GM18526 (cell line): ENCODE data around the gene JMJD1C.

Source experiments
- POLR2A ChIP-seq: IDR thresholded peaks from 3 replicates; pipeline ENCODE4 v1.6.1; 2011; ENCODE audit not compliant: insufficient read length; ENCODE audit errors: extremely low read depth

The JMJD1C gene

GRCh38 chr10:63236113-63236935 is 229.5 kb downstream of the JMJD1C start:
- no peak for TF ChIP-seq POLR2A

- no peak for TF ChIP-seq POLR2A
Observed at GRCh38 chr10:63229161-63229560, 236.6 kb downstream of the JMJD1C start.

GRCh38 chr10:63228237-63228636 is 237.5 kb downstream of the JMJD1C start:
- no peak for TF ChIP-seq POLR2A

GRCh38 chr10:63227207-63227895 is 238.4 kb downstream of the JMJD1C start:
- TF ChIP-seq POLR2A, result no peak

GRCh38 chr10:63224241-63224640 is 241.5 kb downstream of the JMJD1C start:
- TF ChIP-seq POLR2A, result no peak

GRCh38 chr10:63221950-63222349 is 243.8 kb downstream of the JMJD1C start:
- no peak for TF ChIP-seq POLR2A

- no peak for TF ChIP-seq POLR2A
Observed at GRCh38 chr10:63219749-63220148, 246.0 kb downstream of the JMJD1C start.

- TF ChIP-seq POLR2A, result no peak
Observed at GRCh38 chr10:63217120-63217605, 248.6 kb downstream of the JMJD1C start.

GRCh38 chr10:63214571-63214970 is 251.2 kb downstream of the JMJD1C start:
- no peak for TF ChIP-seq POLR2A

- no peak for TF ChIP-seq POLR2A
Observed at GRCh38 chr10:63213489-63213888, 252.3 kb downstream of the JMJD1C start.

- no peak for TF ChIP-seq POLR2A
Observed at GRCh38 chr10:63210611-63211196, 255.1 kb downstream of the JMJD1C start.

GRCh38 chr10:63209705-63210104 is 256.1 kb downstream of the JMJD1C start:
- no peak for TF ChIP-seq POLR2A

GRCh38 chr10:63208986-63209385 is 256.8 kb downstream of the JMJD1C start:
- no peak for TF ChIP-seq POLR2A

- TF ChIP-seq POLR2A, result no peak
Observed at GRCh38 chr10:63206997-63207811, 258.6 kb downstream of the JMJD1C start.

- TF ChIP-seq POLR2A, result no peak
Observed at GRCh38 chr10:63206576-63206975, 259.2 kb downstream of the JMJD1C start.
